CD4-positive, alpha-beta T cell (primary cell): ENCODE measurements around the gene CCDC60. TPM values are rescaled to one million over a fixed set of nuclear protein-coding genes. Genes with fewer than 3 reads are reported as not detected.

Source experiments
- ATAC-seq: fragments of 200-7000 bp; cut with Tn5 transposase; one replicate; pipeline ENCODE4 v1.10.0; 2022; ENCODE audit warnings: mild to moderate bottlenecking; ENCODE audit not compliant: poor library complexity
- CTCF ChIA-PET: fragments of 350-600 bp; sonication (Branson Sonifier 250); formaldehyde crosslinking; loops from one replicate; lab custom pipeline; 2021; ENCODE audit warnings: antibody characterized with exemption, inconsistent platforms; lab: Charles Lee
- POLR2A ChIA-PET: fragments of 350-600 bp; sonication (Branson Sonifier 250); formaldehyde crosslinking; loops from one replicate; lab custom pipeline; 2021; ENCODE audit warnings: antibody characterized with exemption, inconsistent platforms; lab: Charles Lee
- DNase-seq, 14 experiments: peaks; one replicate each; pipeline ENCODE4 v3.0.0-alpha.2; 2013 to 2020; ENCODE audit warnings: mixed read lengths in 2 of 14
- H3K27ac ChIP-seq, 2 donors: one replicate each; pipeline versions ENCODE4 v1.5.1 to v1.7.0; 2013; ENCODE audit warnings: low read length in 2 of 2, low read depth in 1 of 2, mild to moderate bottlenecking in 1 of 2
- H3K27me3 ChIP-seq, 2 experiments: 1 replicate in 1 of 2; 2 replicates in 1 of 2; pipeline versions ENCODE4 v1.6.1 to v1.7.0; 2013; ENCODE audit warnings: low read length in 2 of 2, control low read depth in 1 of 2, mild to moderate bottlenecking in 1 of 2, moderate library complexity in 1 of 2; ENCODE audit not compliant: insufficient read depth in 2 of 2, control insufficient read depth in 1 of 2
- H3K36me3 ChIP-seq: one replicate; pipeline ENCODE4 v1.6.1; 2013; ENCODE audit warnings: low read length, control low read depth; ENCODE audit not compliant: insufficient read depth
- H3K4me1 ChIP-seq: one replicate; pipeline ENCODE4 v1.6.1; 2013; ENCODE audit warnings: low read length, control low read depth; ENCODE audit not compliant: insufficient read depth
- H3K4me3 ChIP-seq: one replicate; pipeline ENCODE4 v1.5.1; 2013; ENCODE audit warnings: mild to moderate bottlenecking, low read length, moderate library complexity
- H3K9me3 ChIP-seq, 2 experiments: 1 replicate in 1 of 2; 2 replicates in 1 of 2; pipeline versions ENCODE4 v1.6.1 to v1.7.0; 2013; ENCODE audit warnings: low read length in 2 of 2, mild to moderate bottlenecking in 2 of 2, control low read depth in 1 of 2, moderate library complexity in 1 of 2; ENCODE audit not compliant: control insufficient read depth in 1 of 2, insufficient read depth in 1 of 2
- H3K27ac Mint-ChIP-seq: one replicate; pipeline ENCODE4 v1.8.0; 2020; ENCODE audit warnings: mixed read lengths
- H3K27me3 Mint-ChIP-seq: one replicate; pipeline ENCODE4 v1.8.0; 2021; ENCODE audit warnings: mixed read lengths
- H3K36me3 Mint-ChIP-seq: one replicate; pipeline ENCODE4 v1.8.0; 2021; ENCODE audit warnings: low read depth, mixed read lengths
- H3K4me1 Mint-ChIP-seq: one replicate; pipeline ENCODE4 v1.8.0; 2021; ENCODE audit warnings: low read depth, mixed read lengths
- H3K4me3 Mint-ChIP-seq: one replicate; pipeline ENCODE4 v1.8.0; 2020; ENCODE audit warnings: mild to moderate bottlenecking, mixed read lengths
- H3K9me3 Mint-ChIP-seq: one replicate; pipeline ENCODE4 v1.8.0; 2020; ENCODE audit warnings: mixed read lengths
- intact Hi-C, 2 experiments: fragments of 100-400 bp; cut with DNase I in 1 of 2; cut with micrococcal nuclease in 1 of 2; formaldehyde crosslinking; loops; one replicate each; pipeline versions ENCODE4 v1.15.1 to v1.9.0; 2023 to 2025; cut with DNase I, micrococcal nuclease
- total RNA-seq, 174 experiments: library from RNA in 2 of 174; stranded (reverse) in 2 of 174; gene quantifications; one replicate each; pipeline ENCODE4 v1.2.3 and lab custom pipeline; 2021 to 2026
- TF ChIP-seq, protein P1 (sequence below): fragments of 200-600 bp; IDR thresholded peaks from one replicate; pipeline ENCODE4 v1.8.0; 2022; ENCODE audit warnings: antibody characterized with exemption, mild to moderate bottlenecking

CCDC60 gene
- total RNA-seq, 2 experiments from 2014 or later: not detected

DNA sequence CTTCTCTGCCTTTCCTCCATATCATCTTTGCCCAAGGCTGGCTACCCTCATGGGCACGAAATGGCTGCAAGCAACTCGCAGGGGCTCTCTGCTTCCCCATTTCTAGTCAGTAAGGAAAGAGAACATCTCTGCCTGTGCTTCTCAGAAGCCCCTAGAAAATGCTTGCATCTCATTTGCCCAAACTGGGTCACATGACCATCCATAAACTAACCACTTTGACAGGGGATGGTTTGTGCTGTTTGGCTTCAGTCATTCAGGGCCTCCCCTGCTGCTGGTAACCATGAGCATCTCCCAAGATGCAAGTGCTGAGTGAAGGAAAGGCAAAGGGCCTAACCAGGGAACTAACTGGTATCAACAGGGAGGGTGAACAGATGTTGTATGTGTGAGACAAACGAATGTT lies 91.1 kb downstream of the CCDC60 start:
- ChIA-PET POLR2A (no interaction called here), CTCF (no interaction called here)
- Mint-ChIP-seq H3K27me3 (peaks cover 32% of the 10 kb centered on the region), H3K4me3 (no peak overlapping the region), H3K36me3 (no peaks in the 10 kb centered on the region), H3K27ac (no peak overlapping the region), H3K9me3 (peaks cover 8% of the 10 kb centered on the region), H3K4me1 (no peaks in the 10 kb centered on the region)
- Histone ChIP-seq H3K4me1 (no peaks in the 10 kb centered on the region), H3K27ac (no peak overlapping the region), H3K27me3 (no peaks in the 10 kb centered on the region), H3K9me3 (peaks cover 0 to 5% of the 10 kb centered on the region in 2 experiments), H3K36me3 (no peaks in the 10 kb centered on the region), H3K4me3 (no peak overlapping the region)
- DNase-seq (no peak), ATAC-seq (no peak)
- TF ChIP-seq, protein P1, sequence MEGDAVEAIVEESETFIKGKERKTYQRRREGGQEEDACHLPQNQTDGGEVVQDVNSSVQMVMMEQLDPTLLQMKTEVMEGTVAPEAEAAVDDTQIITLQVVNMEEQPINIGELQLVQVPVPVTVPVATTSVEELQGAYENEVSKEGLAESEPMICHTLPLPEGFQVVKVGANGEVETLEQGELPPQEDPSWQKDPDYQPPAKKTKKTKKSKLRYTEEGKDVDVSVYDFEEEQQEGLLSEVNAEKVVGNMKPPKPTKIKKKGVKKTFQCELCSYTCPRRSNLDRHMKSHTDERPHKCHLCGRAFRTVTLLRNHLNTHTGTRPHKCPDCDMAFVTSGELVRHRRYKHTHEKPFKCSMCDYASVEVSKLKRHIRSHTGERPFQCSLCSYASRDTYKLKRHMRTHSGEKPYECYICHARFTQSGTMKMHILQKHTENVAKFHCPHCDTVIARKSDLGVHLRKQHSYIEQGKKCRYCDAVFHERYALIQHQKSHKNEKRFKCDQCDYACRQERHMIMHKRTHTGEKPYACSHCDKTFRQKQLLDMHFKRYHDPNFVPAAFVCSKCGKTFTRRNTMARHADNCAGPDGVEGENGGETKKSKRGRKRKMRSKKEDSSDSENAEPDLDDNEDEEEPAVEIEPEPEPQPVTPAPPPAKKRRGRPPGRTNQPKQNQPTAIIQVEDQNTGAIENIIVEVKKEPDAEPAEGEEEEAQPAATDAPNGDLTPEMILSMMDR: no peak
- intact Hi-C loops: no loop called here

DNA sequence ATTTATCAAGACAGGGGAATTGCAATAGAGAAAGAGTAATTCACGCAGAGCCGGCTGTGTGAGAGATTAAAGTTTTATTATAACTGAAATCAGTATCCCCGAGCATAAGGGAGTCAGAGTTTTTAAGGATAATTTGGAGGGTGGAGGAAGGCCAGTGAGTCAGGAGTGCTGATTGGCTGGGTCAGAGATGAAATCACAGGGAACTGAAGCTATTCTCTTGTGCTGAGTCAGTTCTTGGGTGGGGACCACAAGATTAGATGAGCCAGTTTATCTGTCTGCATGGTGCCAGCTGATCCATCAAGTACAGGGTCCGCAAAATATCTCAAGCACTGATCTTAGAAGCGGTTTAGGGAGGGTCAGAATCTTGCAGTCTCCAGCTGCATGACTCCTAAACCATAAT lies 96.6 kb downstream of the CCDC60 start:
- intact Hi-C loops: no loop called here
- Histone ChIP-seq H3K9me3 (peaks cover 0 to 9% of the 10 kb centered on the region in 2 experiments), H3K27ac (no peak overlapping the region), H3K27me3 (peaks cover 0 to 2% of the 10 kb centered on the region in 2 experiments), H3K4me1 (no peaks in the 10 kb centered on the region), H3K4me3 (no peak overlapping the region), H3K36me3 (no peaks in the 10 kb centered on the region)
- DNase-seq: no peak
- TF ChIP-seq, protein P1: no peak
- no peak overlapping the region for H3K27ac Mint-ChIP-seq
- peaks cover 17% of the 10 kb centered on the region for H3K27me3 Mint-ChIP-seq
- POLR2A ChIA-PET: no interaction called here
- no peak overlapping the region for H3K4me3 Mint-ChIP-seq
- CTCF ChIA-PET: no interaction called here
- H3K36me3 Mint-ChIP-seq: no peaks in the 10 kb centered on the region
- no peak for ATAC-seq
- H3K4me1 Mint-ChIP-seq: no peaks in the 10 kb centered on the region
- H3K9me3 Mint-ChIP-seq: peaks cover 7% of the 10 kb centered on the region

DNA sequence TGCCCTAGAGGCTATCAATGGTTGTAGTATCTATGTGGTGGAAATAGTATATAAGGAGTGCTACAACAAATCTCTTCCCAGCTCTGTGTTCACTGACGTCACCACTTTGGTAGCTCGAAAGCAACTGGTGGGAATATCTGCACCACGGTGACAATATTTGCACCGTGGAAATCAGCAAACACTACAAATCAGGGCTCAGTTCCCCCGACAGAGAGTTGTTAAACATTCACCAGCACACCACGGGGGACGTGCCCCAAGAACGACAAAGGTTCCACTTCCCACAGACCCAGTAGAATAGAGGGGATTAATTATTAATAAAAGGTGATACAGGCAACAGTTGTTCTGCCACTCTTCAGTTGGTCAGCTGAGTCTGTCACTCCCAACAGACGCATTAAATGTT lies 98.4 kb downstream of the CCDC60 start:
- Mint-ChIP-seq H3K27ac (no peak overlapping the region), H3K36me3 (no peaks in the 10 kb centered on the region), H3K4me1 (no peaks in the 10 kb centered on the region), H3K9me3 (peaks cover 7% of the 10 kb centered on the region), H3K27me3 (peaks cover 24% of the 10 kb centered on the region), H3K4me3 (no peak overlapping the region)
- DNase-seq (no peak), ATAC-seq (no peak)
- intact Hi-C loops: no loop called here
- POLR2A ChIA-PET: no interaction called here
- H3K36me3 ChIP-seq: no peaks in the 10 kb centered on the region
- peaks cover 0 to 9% of the 10 kb centered on the region in 2 experiments for H3K9me3 ChIP-seq
- CTCF ChIA-PET: no interaction called here
- H3K4me3 ChIP-seq: no peak overlapping the region
- peaks cover 0 to 4% of the 10 kb centered on the region in 2 experiments for H3K27me3 ChIP-seq
- H3K4me1 ChIP-seq: no peaks in the 10 kb centered on the region
- no peak overlapping the region for H3K27ac ChIP-seq
- TF ChIP-seq, protein P1: no peak
